ENCODE data around the gene CLDN22. TPM values are rescaled to one million over a fixed set of nuclear protein-coding genes. Genes with fewer than 3 reads are reported as not detected.

CLDN22 gene
- total RNA-seq, 1 donor from 2014 or later = not detected

GRCh38 chr4:183287677-183288076, 32.4 kb downstream of the CLDN22 start:
- H3K27ac Mint-ChIP-seq (ENCODE audit: unreplicated experiment) = no peak overlapping the region
- no peaks in the 10 kb centered on the region for H3K27me3 Mint-ChIP-seq (ENCODE audit: low read depth)
- no peaks in the 10 kb centered on the region for H3K9me3 Mint-ChIP-seq
- DNase-seq (ENCODE audit: low read depth, low spot score) = no peak
- TF ChIP-seq, protein P1, sequence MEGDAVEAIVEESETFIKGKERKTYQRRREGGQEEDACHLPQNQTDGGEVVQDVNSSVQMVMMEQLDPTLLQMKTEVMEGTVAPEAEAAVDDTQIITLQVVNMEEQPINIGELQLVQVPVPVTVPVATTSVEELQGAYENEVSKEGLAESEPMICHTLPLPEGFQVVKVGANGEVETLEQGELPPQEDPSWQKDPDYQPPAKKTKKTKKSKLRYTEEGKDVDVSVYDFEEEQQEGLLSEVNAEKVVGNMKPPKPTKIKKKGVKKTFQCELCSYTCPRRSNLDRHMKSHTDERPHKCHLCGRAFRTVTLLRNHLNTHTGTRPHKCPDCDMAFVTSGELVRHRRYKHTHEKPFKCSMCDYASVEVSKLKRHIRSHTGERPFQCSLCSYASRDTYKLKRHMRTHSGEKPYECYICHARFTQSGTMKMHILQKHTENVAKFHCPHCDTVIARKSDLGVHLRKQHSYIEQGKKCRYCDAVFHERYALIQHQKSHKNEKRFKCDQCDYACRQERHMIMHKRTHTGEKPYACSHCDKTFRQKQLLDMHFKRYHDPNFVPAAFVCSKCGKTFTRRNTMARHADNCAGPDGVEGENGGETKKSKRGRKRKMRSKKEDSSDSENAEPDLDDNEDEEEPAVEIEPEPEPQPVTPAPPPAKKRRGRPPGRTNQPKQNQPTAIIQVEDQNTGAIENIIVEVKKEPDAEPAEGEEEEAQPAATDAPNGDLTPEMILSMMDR (conservative IDR thresholded peaks at IDR 0.05) = no peak
- H3K36me3 Mint-ChIP-seq (ENCODE audit: low read depth) = peaks cover 17% of the 10 kb centered on the region
- no peak overlapping the region for H3K4me3 Mint-ChIP-seq
- no peaks in the 10 kb centered on the region for H3K4me1 Mint-ChIP-seq

DNA sequence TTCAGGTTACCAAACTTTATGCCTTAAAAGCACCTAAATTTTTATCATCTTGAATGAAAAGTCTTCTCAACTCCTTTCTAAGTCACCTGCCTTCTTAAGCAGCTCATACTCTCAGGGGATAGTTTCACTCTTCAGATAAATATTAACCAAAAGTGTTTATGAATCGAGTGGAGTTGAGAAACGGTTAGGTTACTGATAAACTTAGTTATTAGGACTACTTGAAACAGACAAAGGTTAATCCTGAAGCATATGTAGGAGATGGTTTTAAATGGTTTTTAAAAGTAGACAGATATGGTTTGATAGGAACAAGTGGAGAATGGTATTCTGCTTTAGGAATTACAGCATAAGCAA, 32.8 kb downstream of the CLDN22 start:
- Mint-ChIP-seq H3K36me3 (ENCODE audit: low read depth) (peaks cover 17% of the 10 kb centered on the region), H3K9me3 (no peaks in the 10 kb centered on the region), H3K4me1 (no peaks in the 10 kb centered on the region), H3K27me3 (ENCODE audit: low read depth) (no peaks in the 10 kb centered on the region), H3K27ac (ENCODE audit: unreplicated experiment) (no peak overlapping the region), H3K4me3 (no peak overlapping the region)
- no peak for DNase-seq (ENCODE audit: low read depth, low spot score)
- TF ChIP-seq, protein P1 (conservative IDR thresholded peaks at IDR 0.05) = no peak

- H3K4me3 Mint-ChIP-seq = no peak overlapping the region
- no peak for DNase-seq (ENCODE audit: low read depth, low spot score)
- H3K27ac Mint-ChIP-seq (ENCODE audit: unreplicated experiment) = no peak overlapping the region
- H3K36me3 Mint-ChIP-seq (ENCODE audit: low read depth) = peaks cover 17% of the 10 kb centered on the region
- no peaks in the 10 kb centered on the region for H3K27me3 Mint-ChIP-seq (ENCODE audit: low read depth)
- no peaks in the 10 kb centered on the region for H3K4me1 Mint-ChIP-seq
- TF ChIP-seq, protein P1 (conservative IDR thresholded peaks at IDR 0.05) = no peak
- H3K9me3 Mint-ChIP-seq = no peaks in the 10 kb centered on the region
Observed at GRCh38 chr4:183286590-183287308, 33.3 kb downstream of the CLDN22 start.

DNA sequence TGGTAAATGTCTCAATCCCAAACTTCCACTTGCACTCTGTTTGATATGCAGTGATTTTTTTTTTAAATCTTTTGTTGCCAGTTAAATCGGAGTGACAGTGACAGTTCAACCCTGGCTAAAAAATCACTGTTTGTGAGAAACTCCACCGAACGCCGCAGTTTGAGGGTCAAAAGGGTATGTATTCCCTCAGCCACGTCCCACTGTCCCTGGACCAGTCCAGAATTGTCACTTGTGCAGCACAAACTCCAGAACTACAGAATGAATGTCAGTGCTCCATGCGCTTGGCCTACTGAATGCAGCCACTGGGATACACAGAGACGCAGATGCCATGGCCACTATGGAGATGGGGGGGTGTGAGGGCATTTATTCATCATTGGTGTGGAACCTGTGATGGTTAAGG, 34.2 kb downstream of the CLDN22 start:
- DNase-seq (ENCODE audit: low read depth, low spot score) = no peak
- no peak overlapping the region for H3K4me3 Mint-ChIP-seq
- H3K27me3 Mint-ChIP-seq (ENCODE audit: low read depth) = no peaks in the 10 kb centered on the region
- no peaks in the 10 kb centered on the region for H3K9me3 Mint-ChIP-seq
- no peak overlapping the region for H3K27ac Mint-ChIP-seq (ENCODE audit: unreplicated experiment)
- TF ChIP-seq, protein P1 (conservative IDR thresholded peaks at IDR 0.05) = no peak
- H3K36me3 Mint-ChIP-seq (ENCODE audit: low read depth) = peaks cover 15% of the 10 kb centered on the region
- no peaks in the 10 kb centered on the region for H3K4me1 Mint-ChIP-seq

- no peaks in the 10 kb centered on the region for H3K9me3 Mint-ChIP-seq
- no peak overlapping the region for H3K4me3 Mint-ChIP-seq
- H3K36me3 Mint-ChIP-seq (ENCODE audit: low read depth) = peaks cover 17% of the 10 kb centered on the region
- TF ChIP-seq, protein P1 (conservative IDR thresholded peaks at IDR 0.05) = no peak
- H3K27ac Mint-ChIP-seq (ENCODE audit: unreplicated experiment) = no peak overlapping the region
- DNase-seq (ENCODE audit: low read depth, low spot score) = no peak
- H3K4me1 Mint-ChIP-seq = no peaks in the 10 kb centered on the region
- H3K27me3 Mint-ChIP-seq (ENCODE audit: low read depth) = no peaks in the 10 kb centered on the region
Observed at GRCh38 chr4:183284965-183285364, 35.1 kb downstream of the CLDN22 start.

Data from neural crest cell (in vitro differentiated cells).